Mesenchymal stem cell (in vitro differentiated cells and primary cell): ENCODE results near the gene R3HDM1.
"Not testable (repeated sequence)": the region's sequence is repeated elsewhere in the genome, so short reads cannot be mapped to it uniquely, and the experiment has no call there.

ENCODE experiments used
- DNase-seq: peaks from one replicate; pipeline ENCODE4 v3.0.0-alpha.2; 2013
- H2AFZ ChIP-seq: one replicate; pipeline ENCODE4 v1.6.1; 2013; ENCODE audit warnings: low read depth, mild to moderate bottlenecking, control low read depth, inconsistent platforms, low read length, moderate library complexity
- H2AK5ac ChIP-seq: 2 replicates; pipeline ENCODE4 v1.6.1; 2013; ENCODE audit warnings: low read length, moderate library complexity, mild to moderate bottlenecking, inconsistent platforms; ENCODE audit not compliant: severe bottlenecking
- H2BK120ac ChIP-seq: one replicate; pipeline ENCODE4 v1.6.1; 2013; ENCODE audit warnings: low read depth, mild to moderate bottlenecking, inconsistent platforms, low read length, moderate library complexity
- H2BK12ac ChIP-seq, 2 experiments: one replicate each; pipeline ENCODE4 v1.6.1; 2013; ENCODE audit warnings: inconsistent platforms in 2 of 2, low read length in 2 of 2, mild to moderate bottlenecking in 2 of 2, moderate library complexity in 2 of 2, control low read depth in 1 of 2
- H2BK15ac ChIP-seq: one replicate; pipeline ENCODE4 v1.6.1; 2013; ENCODE audit warnings: mild to moderate bottlenecking, low read depth, inconsistent platforms; ENCODE audit not compliant: poor library complexity, severe bottlenecking
- H2BK5ac ChIP-seq: 2 replicates; pipeline ENCODE4 v1.6.1; 2013; ENCODE audit warnings: low read depth, mild to moderate bottlenecking, low read length, control low read depth, inconsistent platforms; ENCODE audit not compliant: poor library complexity, severe bottlenecking
- H3K14ac ChIP-seq, 2 experiments: one replicate each; pipeline ENCODE4 v1.6.1; 2013; ENCODE audit warnings: inconsistent platforms in 2 of 2, low read length in 2 of 2, control low read depth in 1 of 2, mild to moderate bottlenecking in 1 of 2, moderate library complexity in 1 of 2
- H3K18ac ChIP-seq, 2 experiments: one replicate each; pipeline ENCODE4 v1.6.1; 2013; ENCODE audit warnings: inconsistent platforms in 2 of 2, low read length in 2 of 2, control low read depth in 1 of 2, low read depth in 1 of 2, mild to moderate bottlenecking in 1 of 2
- H3K23ac ChIP-seq, 2 experiments: one replicate each; pipeline ENCODE4 v1.6.1; 2013; ENCODE audit warnings: inconsistent platforms in 2 of 2, low read length in 2 of 2, mild to moderate bottlenecking in 2 of 2, moderate library complexity in 2 of 2, control low read depth in 1 of 2
- H3K27ac ChIP-seq: 2 replicates; pipeline ENCODE4 v1.5.1; 2013; ENCODE audit warnings: mild to moderate bottlenecking, moderate library complexity, low read length, control low read depth, inconsistent platforms; ENCODE audit not compliant: poor library complexity, severe bottlenecking
- H3K27me3 ChIP-seq, 2 experiments: 2 replicates each; pipeline versions ENCODE4 v1.6.1 to v1.7.0; 2013; ENCODE audit warnings: low read length in 2 of 2, mild to moderate bottlenecking in 2 of 2, moderate library complexity in 2 of 2, control low read depth in 1 of 2, inconsistent platforms in 1 of 2; ENCODE audit not compliant: control insufficient read depth in 1 of 2, insufficient read depth in 1 of 2
- H3K36me3 ChIP-seq, 2 experiments: 2 replicates each; pipeline versions ENCODE4 v1.6.1 to v1.7.0; 2013; ENCODE audit warnings: low read length in 2 of 2, control low read depth in 1 of 2, inconsistent platforms in 1 of 2, low read depth in 1 of 2, mild to moderate bottlenecking in 1 of 2; ENCODE audit not compliant: insufficient read depth in 2 of 2, control insufficient read depth in 1 of 2
- H3K4ac ChIP-seq, 2 experiments: one replicate each; pipeline ENCODE4 v1.6.1; 2013; ENCODE audit warnings: inconsistent platforms in 2 of 2, low read length in 2 of 2, mild to moderate bottlenecking in 2 of 2, moderate library complexity in 2 of 2, control low read depth in 1 of 2, low read depth in 1 of 2
- H3K4me1 ChIP-seq: 2 replicates; pipeline ENCODE4 v1.6.1; 2013; ENCODE audit warnings: low read depth, low read length, control low read depth; ENCODE audit not compliant: control insufficient read depth, insufficient read depth
- H3K4me2 ChIP-seq: 2 replicates; pipeline ENCODE4 v1.6.1; 2013; ENCODE audit warnings: low read length, mild to moderate bottlenecking, inconsistent platforms; ENCODE audit not compliant: poor library complexity, severe bottlenecking
- H3K4me3 ChIP-seq, 2 experiments: 2 replicates each; pipeline versions ENCODE4 v1.5.1 to v1.7.0; 2013; ENCODE audit warnings: low read length in 2 of 2, mild to moderate bottlenecking in 2 of 2, control low read depth in 1 of 2, low read depth in 1 of 2; ENCODE audit not compliant: insufficient read depth in 1 of 2
- H3K79me1 ChIP-seq: replicated peaks from 2 replicates; pipeline ENCODE4 v1.6.1; 2013; ENCODE audit warnings: mild to moderate bottlenecking, control low read depth, low read length, inconsistent platforms; ENCODE audit not compliant: poor library complexity, severe bottlenecking
- H3K9ac ChIP-seq: 2 replicates; pipeline ENCODE4 v1.7.0; 2013; ENCODE audit warnings: mild to moderate bottlenecking, low read length, moderate library complexity
- H3K9me3 ChIP-seq: 2 replicates; pipeline ENCODE4 v1.7.0; 2013; ENCODE audit warnings: mild to moderate bottlenecking, low read length; ENCODE audit not compliant: control insufficient read depth
- H4K8ac ChIP-seq: one replicate; pipeline ENCODE4 v1.6.1; 2013; ENCODE audit warnings: inconsistent platforms, mild to moderate bottlenecking, low read length, moderate library complexity
- H4K91ac ChIP-seq: one replicate; pipeline ENCODE4 v1.6.1; 2013; ENCODE audit warnings: mild to moderate bottlenecking, low read length, inconsistent platforms
- WGBS: methylation state at CpG from one replicate; pipeline ENCODE4 v1.1.7; 2013; ENCODE audit warnings: mixed read lengths; 5-methylcytosine and 5-hydroxymethylcytosine counted together

Gene R3HDM1

DNA sequence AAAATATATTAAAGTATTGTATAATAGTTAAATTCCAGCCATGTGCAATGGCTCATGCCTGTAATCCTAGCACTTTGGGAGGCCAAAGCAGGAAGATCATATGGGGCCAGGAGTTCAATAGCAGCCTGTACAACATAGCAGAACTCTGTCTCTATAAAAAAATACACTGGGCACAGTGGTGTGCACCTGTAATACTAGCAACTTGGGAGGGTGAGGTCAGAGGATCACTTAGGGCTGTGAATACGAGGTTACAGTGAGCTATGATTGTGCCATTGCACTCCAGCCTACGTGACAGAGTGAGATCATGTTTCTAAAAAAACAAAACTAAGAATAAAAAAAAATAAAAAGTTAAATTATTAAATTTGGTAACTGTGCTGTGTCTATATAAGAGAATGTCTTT, 36.4 kb upstream of the R3HDM1 start:
- H3K4me1 ChIP-seq, result no peaks in the 10 kb centered on the region
- no peak overlapping the region for H2AFZ ChIP-seq
- H3K4ac ChIP-seq, result no peak overlapping the region
- no peak overlapping the region for H4K8ac ChIP-seq
- no peak overlapping the region for H2BK120ac ChIP-seq
- no peak overlapping the region for H2AK5ac ChIP-seq
- no peak overlapping the region for H2BK15ac ChIP-seq
- no peak overlapping the region for H2BK12ac ChIP-seq
- no peak overlapping the region for H3K4me2 ChIP-seq
- H3K23ac ChIP-seq, result no peak overlapping the region
- no peaks in the 10 kb centered on the region for H3K27me3 ChIP-seq
- H3K4me3 ChIP-seq, result no peak overlapping the region
- peaks cover under 1% of the 10 kb centered on the region for H3K79me1 ChIP-seq
- no peak overlapping the region for H2BK5ac ChIP-seq
- WGBS, result 100% methylated on average over 1 of the region's 2 CpGs
- H3K27ac ChIP-seq, result no peak overlapping the region
- H4K91ac ChIP-seq, result no peak overlapping the region
- no peak overlapping the region for H3K9ac ChIP-seq
- peaks cover 0 to 2% of the 10 kb centered on the region in 2 experiments for H3K36me3 ChIP-seq
- DNase-seq, result no peak
- no peak overlapping the region for H3K14ac ChIP-seq
- H3K9me3 ChIP-seq, result peaks cover 17% of the 10 kb centered on the region
- no peak overlapping the region for H3K18ac ChIP-seq

DNA sequence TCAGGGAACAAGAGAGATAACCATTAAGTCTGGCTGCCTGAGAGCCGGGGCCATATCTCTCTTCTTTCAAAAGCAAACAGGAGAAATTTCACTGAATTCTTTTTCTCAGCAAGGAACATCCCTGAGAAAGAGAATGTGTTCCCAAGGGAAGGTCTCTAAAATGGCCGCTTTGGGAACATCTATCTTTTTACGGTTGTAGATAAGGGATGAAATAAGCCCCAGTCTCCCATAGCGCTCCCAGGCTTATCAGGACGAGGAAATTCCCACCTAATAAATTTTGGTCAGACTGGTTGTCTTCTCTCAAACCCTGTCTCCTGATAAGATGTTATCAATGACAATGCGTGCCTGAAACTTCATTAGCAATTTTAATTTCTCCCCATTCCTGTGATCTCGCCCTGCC, 32.7 kb upstream of the R3HDM1 start:
- H3K23ac ChIP-seq, H3K36me3 ChIP-seq, H3K14ac ChIP-seq, H3K4me3 ChIP-seq, H3K18ac ChIP-seq, H3K27ac ChIP-seq, H3K4ac ChIP-seq, H4K91ac ChIP-seq, H3K79me1 ChIP-seq, DNase-seq, H2BK120ac ChIP-seq, H3K9ac ChIP-seq, H4K8ac ChIP-seq, H3K27me3 ChIP-seq, H2BK12ac ChIP-seq, H3K4me1 ChIP-seq, H2BK5ac ChIP-seq, H2AFZ ChIP-seq, H2AK5ac ChIP-seq, H2BK15ac ChIP-seq, H3K4me2 ChIP-seq: not testable (repeated sequence)
- peaks cover 25% of the 10 kb centered on the region for H3K9me3 ChIP-seq
- 97% methylated on average over 7 of the region's 7 CpGs for whole genome bisulfite sequencing

DNA sequence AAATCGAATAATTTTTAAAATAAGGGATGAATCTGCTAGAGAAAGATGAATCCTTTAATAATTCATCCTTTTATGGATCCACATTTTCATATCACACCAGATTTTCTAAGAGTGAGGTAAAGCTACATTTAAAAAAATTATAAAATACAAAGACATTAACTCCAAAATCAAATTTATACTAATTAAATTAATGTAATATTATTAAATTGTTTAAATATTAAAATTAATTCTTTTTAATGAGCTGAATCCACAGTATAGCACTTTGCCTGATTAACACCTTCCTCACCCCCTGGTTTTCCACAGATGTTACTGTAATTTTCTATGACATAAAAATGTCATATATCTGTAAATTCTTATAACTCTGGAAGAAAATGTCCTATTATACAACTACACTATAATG, 26.5 kb upstream of the R3HDM1 start:
- no peak overlapping the region for H2BK15ac ChIP-seq
- H3K27ac ChIP-seq, result no peak overlapping the region
- H3K9me3 ChIP-seq, result peaks cover 10% of the 10 kb centered on the region
- H4K91ac ChIP-seq, result no peak overlapping the region
- DNase-seq, result no peak
- H3K4me1 ChIP-seq, result no peaks in the 10 kb centered on the region
- H3K79me1 ChIP-seq, result peaks cover 2% of the 10 kb centered on the region
- H3K4ac ChIP-seq, result no peak overlapping the region
- H2AK5ac ChIP-seq, result no peak overlapping the region
- peaks cover 0 to 6% of the 10 kb centered on the region in 2 experiments for H3K36me3 ChIP-seq
- H2BK120ac ChIP-seq, result no peak overlapping the region
- no peak overlapping the region for H2AFZ ChIP-seq
- WGBS, result no CpG with 5 or more reads among the region's 1 CpG
- no peak overlapping the region for H3K14ac ChIP-seq
- no peaks in the 10 kb centered on the region for H3K27me3 ChIP-seq
- H2BK12ac ChIP-seq, result no peak overlapping the region
- H4K8ac ChIP-seq, result no peak overlapping the region
- H2BK5ac ChIP-seq, result no peak overlapping the region
- no peak overlapping the region for H3K4me2 ChIP-seq
- no peak overlapping the region for H3K4me3 ChIP-seq
- no peak overlapping the region for H3K9ac ChIP-seq
- H3K18ac ChIP-seq, result no peak overlapping the region
- no peak overlapping the region for H3K23ac ChIP-seq

DNA sequence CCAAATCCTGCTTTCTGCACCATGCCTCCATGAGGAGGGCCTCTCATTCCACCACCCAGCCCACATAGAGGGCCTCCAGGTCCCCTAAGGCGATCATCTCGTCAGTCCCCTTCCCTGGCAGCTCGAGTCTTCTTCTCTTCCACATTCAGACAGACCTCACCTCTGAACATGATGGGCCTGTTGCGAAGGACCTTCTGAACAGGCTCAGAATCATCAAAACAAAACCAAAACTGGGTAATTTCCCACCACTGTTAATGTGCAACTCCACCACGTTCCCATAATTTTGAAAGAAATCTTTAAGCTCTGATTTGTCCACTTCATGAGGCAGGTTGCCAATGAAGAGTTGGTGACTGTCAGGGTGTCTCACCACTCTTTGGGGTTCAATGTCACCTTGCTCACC, 20.7 kb upstream of the R3HDM1 start:
- no peak overlapping the region for H3K9ac ChIP-seq
- H2BK12ac ChIP-seq, result no peak overlapping the region
- DNase-seq, result no peak
- no peak overlapping the region for H4K8ac ChIP-seq
- no peak overlapping the region for H2BK5ac ChIP-seq
- H3K4me2 ChIP-seq, result no peak overlapping the region
- H3K4ac ChIP-seq, result no peak overlapping the region
- no peak overlapping the region for H2BK120ac ChIP-seq
- H3K14ac ChIP-seq, result no peak overlapping the region
- H3K27me3 ChIP-seq, result no peaks in the 10 kb centered on the region
- H2BK15ac ChIP-seq, result no peak overlapping the region
- no peak overlapping the region for H3K23ac ChIP-seq
- no peak overlapping the region for H3K18ac ChIP-seq
- H2AK5ac ChIP-seq, result no peak overlapping the region
- H3K79me1 ChIP-seq, result peaks cover 15% of the 10 kb centered on the region
- H3K4me1 ChIP-seq, result no peaks in the 10 kb centered on the region
- H2AFZ ChIP-seq, result no peak overlapping the region
- H4K91ac ChIP-seq, result no peak overlapping the region
- H3K4me3 ChIP-seq, result no peak overlapping the region
- H3K9me3 ChIP-seq, result peaks cover 2% of the 10 kb centered on the region
- 95% methylated on average over 5 of the region's 5 CpGs for WGBS
- no peak overlapping the region for H3K27ac ChIP-seq
- H3K36me3 ChIP-seq, result no peaks in the 10 kb centered on the region
